Measurements from ENCODE around the gene AGPAT3.

GRCh38 chr21:44003307-44003966 lies 138.4 kb downstream of the AGPAT3 start:
- TF ChIP-seq MLLT1 (IDR thresholded peaks at IDR 0.05) (no peak), SMAD1 (IDR thresholded peaks at IDR 0.05; ENCODE audit: low read depth, partially characterized antibody) (no peak), TAF1 (IDR thresholded peaks at IDR 0.05; ENCODE audit: borderline replicate concordance, low read depth, low read length) (no peak), SKIL (IDR thresholded peaks at IDR 0.05; ENCODE audit: low read depth, poor library complexity, severe bottlenecking) (no peak), EGR1 (IDR thresholded peaks at IDR 0.05; ENCODE audit: borderline replicate concordance in 1 of 2, low read depth in 2 of 2, low read length in 2 of 2) (no peak)
- TF ChIP-seq, protein P1, sequence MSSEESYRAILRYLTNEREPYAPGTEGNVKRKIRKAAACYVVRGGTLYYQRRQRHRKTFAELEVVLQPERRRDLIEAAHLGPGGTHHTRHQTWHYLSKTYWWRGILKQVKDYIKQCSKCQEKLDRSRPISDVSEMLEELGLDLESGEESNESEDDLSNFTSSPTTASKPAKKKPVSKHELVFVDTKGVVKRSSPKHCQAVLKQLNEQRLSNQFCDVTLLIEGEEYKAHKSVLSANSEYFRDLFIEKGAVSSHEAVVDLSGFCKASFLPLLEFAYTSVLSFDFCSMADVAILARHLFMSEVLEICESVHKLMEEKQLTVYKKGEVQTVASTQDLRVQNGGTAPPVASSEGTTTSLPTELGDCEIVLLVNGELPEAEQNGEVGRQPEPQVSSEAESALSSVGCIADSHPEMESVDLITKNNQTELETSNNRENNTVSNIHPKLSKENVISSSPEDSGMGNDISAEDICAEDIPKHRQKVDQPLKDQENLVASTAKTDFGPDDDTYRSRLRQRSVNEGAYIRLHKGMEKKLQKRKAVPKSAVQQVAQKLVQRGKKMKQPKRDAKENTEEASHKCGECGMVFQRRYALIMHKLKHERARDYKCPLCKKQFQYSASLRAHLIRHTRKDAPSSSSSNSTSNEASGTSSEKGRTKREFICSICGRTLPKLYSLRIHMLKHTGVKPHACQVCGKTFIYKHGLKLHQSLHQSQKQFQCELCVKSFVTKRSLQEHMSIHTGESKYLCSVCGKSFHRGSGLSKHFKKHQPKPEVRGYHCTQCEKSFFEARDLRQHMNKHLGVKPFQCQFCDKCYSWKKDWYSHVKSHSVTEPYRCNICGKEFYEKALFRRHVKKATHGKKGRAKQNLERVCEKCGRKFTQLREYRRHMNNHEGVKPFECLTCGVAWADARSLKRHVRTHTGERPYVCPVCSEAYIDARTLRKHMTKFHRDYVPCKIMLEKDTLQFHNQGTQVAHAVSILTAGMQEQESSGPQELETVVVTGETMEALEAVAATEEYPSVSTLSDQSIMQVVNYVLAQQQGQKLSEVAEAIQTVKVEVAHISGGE (CRISPR knock-in tag; IDR thresholded peaks at IDR 0.05) = no peak
- TF ChIP-seq, protein P2, sequence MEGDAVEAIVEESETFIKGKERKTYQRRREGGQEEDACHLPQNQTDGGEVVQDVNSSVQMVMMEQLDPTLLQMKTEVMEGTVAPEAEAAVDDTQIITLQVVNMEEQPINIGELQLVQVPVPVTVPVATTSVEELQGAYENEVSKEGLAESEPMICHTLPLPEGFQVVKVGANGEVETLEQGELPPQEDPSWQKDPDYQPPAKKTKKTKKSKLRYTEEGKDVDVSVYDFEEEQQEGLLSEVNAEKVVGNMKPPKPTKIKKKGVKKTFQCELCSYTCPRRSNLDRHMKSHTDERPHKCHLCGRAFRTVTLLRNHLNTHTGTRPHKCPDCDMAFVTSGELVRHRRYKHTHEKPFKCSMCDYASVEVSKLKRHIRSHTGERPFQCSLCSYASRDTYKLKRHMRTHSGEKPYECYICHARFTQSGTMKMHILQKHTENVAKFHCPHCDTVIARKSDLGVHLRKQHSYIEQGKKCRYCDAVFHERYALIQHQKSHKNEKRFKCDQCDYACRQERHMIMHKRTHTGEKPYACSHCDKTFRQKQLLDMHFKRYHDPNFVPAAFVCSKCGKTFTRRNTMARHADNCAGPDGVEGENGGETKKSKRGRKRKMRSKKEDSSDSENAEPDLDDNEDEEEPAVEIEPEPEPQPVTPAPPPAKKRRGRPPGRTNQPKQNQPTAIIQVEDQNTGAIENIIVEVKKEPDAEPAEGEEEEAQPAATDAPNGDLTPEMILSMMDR (IDR thresholded peaks at IDR 0.05 in 2 of 3, conservative IDR thresholded peaks at IDR 0.05 in 1 of 3; ENCODE audit: control insufficient read depth in 2 of 3, extremely low read depth in 1 of 3, insufficient read depth in 1 of 3, low read depth in 3 of 3, low read length in 3 of 3) = no peak
